HUES64 (cell line): ENCODE measurements around the gene GHRHR.

ENCODE experiments used
- H3K27ac ChIP-seq: 2 replicates; pipeline ENCODE4 v1.7.0; 2013; ENCODE audit warnings: low read depth, low read length, inconsistent platforms
- H3K27me3 ChIP-seq: 2 replicates; pipeline ENCODE4 v1.6.1; 2013; ENCODE audit warnings: mild to moderate bottlenecking, low read length; ENCODE audit not compliant: insufficient read depth
- H3K36me3 ChIP-seq: 2 replicates; pipeline ENCODE4 v1.6.1; 2013; ENCODE audit warnings: mild to moderate bottlenecking, low read length; ENCODE audit not compliant: insufficient read depth
- H3K4me1 ChIP-seq: 2 replicates; pipeline ENCODE4 v1.6.1; 2013; ENCODE audit warnings: mild to moderate bottlenecking, low read length, moderate library complexity; ENCODE audit not compliant: insufficient read depth
- H3K4me3 ChIP-seq: 2 replicates; pipeline ENCODE4 v1.5.1; 2013; ENCODE audit warnings: mild to moderate bottlenecking, low read length, moderate library complexity
- H3K9ac ChIP-seq: 2 replicates; pipeline ENCODE4 v1.6.1; 2013; ENCODE audit warnings: mild to moderate bottlenecking, low read depth, low read length
- H3K9me3 ChIP-seq: 2 replicates; pipeline ENCODE4 v1.6.1; 2013; ENCODE audit warnings: low read depth, low read length; ENCODE audit not compliant: insufficient read depth
- WGBS: fragments of 150-250, 120-280 bp; methylation state at CpG from one replicate; pipeline ENCODE4 v1.1.7; 2013; ENCODE audit warnings: missing lambda C conversion rate; 5-methylcytosine and 5-hydroxymethylcytosine counted together

The GHRHR gene

DNA sequence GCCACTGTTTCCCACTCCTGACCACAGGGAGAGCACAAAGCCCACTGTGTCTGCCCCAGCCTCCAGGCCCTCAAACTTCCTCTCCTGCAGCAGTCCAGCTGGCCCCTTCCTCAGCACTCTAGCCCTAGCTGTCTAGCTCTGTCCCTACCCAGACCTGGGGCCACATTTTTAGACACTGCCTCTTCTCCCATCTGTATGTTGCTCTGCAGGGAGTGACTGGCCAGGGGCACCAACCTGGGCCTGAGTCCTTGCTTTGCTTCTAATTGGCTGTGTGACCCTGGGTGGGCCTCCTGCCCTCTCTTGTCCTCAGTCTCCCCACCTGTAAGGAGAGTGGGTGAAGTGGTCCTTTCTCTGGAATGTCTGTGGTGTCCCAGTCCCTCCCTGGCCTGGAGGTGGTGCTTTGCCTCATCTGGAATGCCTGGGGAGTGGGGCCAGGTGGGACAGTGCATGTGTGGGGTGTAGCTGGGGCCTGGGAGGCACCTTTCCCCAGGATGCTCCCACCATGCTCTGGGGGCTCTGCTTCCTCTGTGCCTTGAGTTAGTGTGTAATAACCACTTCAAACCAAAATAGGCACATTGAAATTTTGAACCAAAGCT is 27.0 kb upstream of the GHRHR start:
- Histone ChIP-seq H3K9ac (no peak overlapping the region), H3K27ac (no peak overlapping the region), H3K27me3 (0 out of 2 replicates have a peak, but pooled peaks cover 4% of the 10 kb centered on the region), H3K9me3 (no peaks in the 10 kb centered on the region), H3K4me1 (no peaks in the 10 kb centered on the region), H3K4me3 (no peak overlapping the region), H3K36me3 (no peaks in the 10 kb centered on the region)

DNA sequence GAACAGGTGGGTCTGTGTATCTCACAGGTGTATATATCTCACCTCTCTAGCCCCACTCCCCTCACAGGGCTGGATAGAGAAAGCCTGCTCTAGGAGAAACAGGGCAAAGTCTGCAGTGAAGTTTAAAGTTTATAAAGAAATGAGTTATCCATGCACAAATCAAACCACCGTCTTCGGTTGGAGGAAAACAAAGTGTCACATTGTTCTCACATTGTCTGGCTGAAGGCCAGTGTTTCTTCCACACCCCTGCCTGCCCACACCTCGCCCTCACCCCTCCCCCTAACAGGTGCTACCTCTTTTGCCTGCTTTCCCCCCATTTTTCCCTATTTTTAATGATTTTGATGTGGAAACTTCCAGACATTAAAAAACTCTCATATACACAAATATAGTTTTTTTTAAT is 26.3 kb upstream of the GHRHR start:
- no peak overlapping the region for H3K4me3 ChIP-seq
- 87% methylated on average over 3 of the region's 3 CpGs for WGBS
- H3K9ac ChIP-seq, result no peak overlapping the region

DNA sequence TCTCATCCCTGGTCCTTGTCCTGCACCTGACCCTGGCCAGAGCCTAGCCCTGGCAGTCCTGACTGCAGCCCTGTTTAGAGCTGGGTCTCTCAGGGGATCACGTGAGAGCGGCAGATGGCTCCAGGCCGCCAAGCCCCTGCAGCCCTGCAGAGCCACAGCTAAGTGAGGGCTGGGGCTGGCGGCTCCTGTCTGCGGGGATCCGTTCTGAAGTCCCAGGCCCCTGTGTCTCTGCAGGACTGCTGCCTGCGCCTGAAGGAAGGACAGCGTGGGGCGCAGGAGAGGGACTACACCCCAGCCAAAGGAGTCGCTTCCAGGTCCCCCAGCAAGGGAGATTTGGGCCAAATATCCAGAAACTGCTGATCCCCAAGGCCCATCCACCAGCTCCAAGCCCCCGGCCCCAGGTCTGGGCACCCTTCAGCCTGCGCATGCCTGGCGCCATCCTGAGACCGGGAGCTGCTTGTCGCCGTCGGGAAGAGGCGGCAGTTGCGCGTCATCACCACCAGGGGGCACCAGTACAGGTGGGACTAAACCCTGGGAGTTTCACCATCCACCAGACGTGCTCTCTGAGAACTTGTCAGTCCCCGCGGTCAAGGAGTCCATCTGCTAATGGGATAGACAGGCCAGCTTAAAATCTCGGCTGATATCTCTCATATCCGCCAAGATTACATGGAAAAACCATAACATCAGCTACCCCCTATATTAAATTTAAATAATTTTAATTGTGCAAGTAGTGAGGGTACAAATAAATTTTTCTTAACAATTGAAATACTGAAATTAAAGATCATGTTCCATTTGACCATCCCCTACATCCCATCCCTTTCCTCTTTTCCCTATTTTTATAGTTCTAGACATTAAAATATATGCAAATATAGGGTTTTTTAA is 25.1 kb upstream of the GHRHR start:
- peak overlapping the region; percentile 42 for H3K4me3 ChIP-seq
- peak overlapping the region; percentile 19 for H3K27ac ChIP-seq
- H3K9me3 ChIP-seq, result no peaks in the 10 kb centered on the region
- H3K36me3 ChIP-seq, result no peaks in the 10 kb centered on the region
- 5% methylated on average over 25 of the region's 25 CpGs for WGBS
- H3K9ac ChIP-seq, result peak overlapping the region; percentile 60
- H3K27me3 ChIP-seq, result 0 out of 2 replicates have a peak, but pooled peaks cover 4% of the 10 kb centered on the region
- H3K4me1 ChIP-seq, result no peaks in the 10 kb centered on the region

More for the DNA sequence above, 26.3 kb upstream of the GHRHR start:
- no peaks in the 10 kb centered on the region for H3K9me3 ChIP-seq
- no peaks in the 10 kb centered on the region for H3K4me1 ChIP-seq
- H3K27ac ChIP-seq, result no peak overlapping the region
- no peaks in the 10 kb centered on the region for H3K36me3 ChIP-seq
- H3K27me3 ChIP-seq, result 0 out of 2 replicates have a peak, but pooled peaks cover 4% of the 10 kb centered on the region

DNA sequence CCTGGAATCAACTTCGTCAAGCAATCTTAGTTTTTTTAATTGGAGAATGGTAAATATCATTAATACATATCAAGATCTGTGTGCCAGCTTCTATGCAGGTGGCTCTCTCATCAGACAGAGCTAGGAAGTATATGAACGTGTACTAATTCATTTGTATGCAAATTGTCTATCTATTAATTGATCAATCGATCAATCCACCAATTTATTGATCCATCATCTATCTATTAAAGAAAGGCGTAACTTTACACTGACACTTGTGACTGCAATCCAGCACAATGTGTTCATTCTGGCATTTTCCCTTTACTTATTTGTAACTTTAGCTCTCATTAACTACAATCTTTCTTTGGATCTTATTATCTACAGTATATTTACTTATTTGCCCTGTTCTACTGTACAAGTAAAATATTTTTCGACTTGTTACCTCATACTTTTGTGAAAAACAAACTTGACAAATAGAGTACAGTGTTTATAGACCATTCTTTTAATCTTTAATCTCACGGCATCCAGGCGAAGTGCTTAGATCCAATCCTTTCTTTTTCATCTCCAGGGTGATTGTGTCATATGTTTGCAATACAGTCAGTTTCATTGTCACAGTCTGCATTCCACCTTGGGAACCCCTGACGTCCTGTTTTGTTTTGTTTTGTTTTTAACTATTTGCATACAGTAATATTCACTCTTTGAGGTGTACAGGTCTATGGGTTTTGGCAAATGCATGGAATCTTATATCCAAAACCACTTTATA is 22.0 kb upstream of the GHRHR start:
- peaks cover 12% of the 10 kb centered on the region; the same call in 1 of the 2 replicates for H3K9me3 ChIP-seq
- H3K9ac ChIP-seq, result no peak overlapping the region
- no peaks in the 10 kb centered on the region for H3K36me3 ChIP-seq
- H3K4me1 ChIP-seq, result no peaks in the 10 kb centered on the region
- 91% methylated on average over 7 of the region's 8 CpGs for WGBS
- H3K4me3 ChIP-seq, result no peak overlapping the region
- H3K27ac ChIP-seq, result no peak overlapping the region
- 0 out of 2 replicates have a peak, but pooled peaks cover 4% of the 10 kb centered on the region for H3K27me3 ChIP-seq

DNA sequence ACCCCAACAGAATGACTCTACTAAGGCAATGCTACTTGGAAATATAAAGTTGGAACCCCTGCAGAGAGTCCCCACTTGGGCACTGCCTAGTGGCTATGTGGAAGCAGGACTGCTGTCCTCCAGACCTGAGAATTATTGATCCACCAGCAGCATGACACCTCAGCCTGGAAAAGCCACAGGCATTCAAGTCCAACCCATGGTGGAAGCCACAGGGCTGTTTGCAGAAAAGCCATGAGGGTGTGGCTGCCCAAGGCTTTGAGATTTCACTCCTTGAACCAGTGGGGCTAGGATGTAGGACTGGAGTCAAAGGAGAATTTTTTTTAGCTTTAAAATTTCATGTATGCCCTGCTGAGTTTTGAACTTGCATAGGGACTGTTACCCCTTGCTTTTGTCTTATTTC is 13.6 kb upstream of the GHRHR start:
- no peaks in the 10 kb centered on the region for H3K4me1 ChIP-seq
- H3K4me3 ChIP-seq, result no peak overlapping the region
- H3K27me3 ChIP-seq, result no peaks in the 10 kb centered on the region
- no peaks in the 10 kb centered on the region for H3K36me3 ChIP-seq
- no peak overlapping the region for H3K9ac ChIP-seq
- H3K27ac ChIP-seq, result no peak overlapping the region
- H3K9me3 ChIP-seq, result peaks cover 1% of the 10 kb centered on the region; the same call in 1 of the 2 replicates

DNA sequence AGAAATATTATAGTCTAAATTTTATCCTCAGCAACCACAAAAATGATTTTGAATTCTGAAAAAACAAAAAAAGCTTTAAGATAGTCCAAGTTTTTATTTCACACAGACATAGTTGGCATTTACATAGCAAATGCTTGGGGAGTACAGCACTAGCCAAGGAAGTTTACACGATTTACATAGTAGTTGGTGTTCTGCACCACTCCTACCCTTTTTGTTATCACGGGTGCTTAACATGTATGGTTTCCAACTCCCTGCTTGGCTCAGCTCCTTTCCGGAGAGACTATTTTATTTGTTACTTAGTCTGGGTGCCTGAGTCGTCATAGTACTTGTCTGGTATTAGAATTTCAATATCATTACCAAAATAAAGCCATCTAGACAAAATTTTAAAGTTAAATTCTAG is 8.8 kb upstream of the GHRHR start:
- 67% methylated on average over 3 of the region's 4 CpGs for WGBS

DNA sequence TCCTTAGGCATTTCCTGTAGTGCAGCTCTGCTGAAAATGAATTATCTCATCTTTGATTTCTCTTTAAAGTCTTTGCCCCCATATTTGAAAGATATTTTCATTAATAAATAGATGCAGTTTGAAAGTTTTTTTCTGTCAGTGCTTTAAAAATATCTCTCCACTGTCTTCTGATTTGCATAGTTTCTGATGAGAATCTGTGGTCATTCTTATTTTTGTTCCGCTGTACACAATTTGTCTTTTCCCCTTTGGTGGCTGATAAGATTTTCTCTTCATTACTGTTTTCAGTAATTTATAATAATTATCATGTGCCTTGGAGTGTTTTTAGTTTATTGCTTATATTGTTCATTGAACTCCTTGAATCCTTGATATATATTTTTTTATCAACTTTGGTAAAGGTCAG is 7.0 kb upstream of the GHRHR start:
- Histone ChIP-seq H3K27ac (no peak overlapping the region), H3K4me3 (no peak overlapping the region), H3K36me3 (no peaks in the 10 kb centered on the region), H3K4me1 (no peaks in the 10 kb centered on the region), H3K27me3 (no peaks in the 10 kb centered on the region), H3K9me3 (peaks cover 14% of the 10 kb centered on the region; the same call in 1 of the 2 replicates), H3K9ac (no peak overlapping the region)
- WGBS, result no CpG with 5 or more reads among the region's 1 CpG

More for the DNA sequence above, 8.8 kb upstream of the GHRHR start:
- Histone ChIP-seq H3K27me3 (no peaks in the 10 kb centered on the region), H3K27ac (no peak overlapping the region), H3K4me3 (no peak overlapping the region), H3K4me1 (no peaks in the 10 kb centered on the region), H3K36me3 (no peaks in the 10 kb centered on the region), H3K9me3 (peaks cover 14% of the 10 kb centered on the region; the same call in 1 of the 2 replicates), H3K9ac (no peak overlapping the region)

DNA sequence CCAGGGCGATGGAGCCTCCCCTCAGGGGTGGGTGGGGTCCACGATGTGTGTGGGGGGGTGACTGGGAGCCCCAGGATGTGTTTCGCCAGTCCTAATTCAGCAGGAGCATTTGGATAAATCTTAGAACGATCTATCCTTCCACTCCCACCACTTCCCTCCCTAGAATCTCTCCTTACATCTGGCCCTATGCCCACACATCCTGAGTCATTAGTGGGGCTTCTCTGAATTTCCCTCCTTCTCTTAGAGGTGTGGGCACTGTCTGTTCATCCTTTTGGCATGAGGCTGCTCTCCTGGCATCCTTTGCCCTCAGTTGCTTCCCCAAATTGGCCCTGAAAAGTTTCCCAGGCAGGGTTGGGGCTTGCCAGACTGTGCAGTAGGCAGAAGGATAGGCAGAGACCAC is 1.6 kb downstream of the GHRHR start:
- no peak overlapping the region for H3K27ac ChIP-seq

DNA sequence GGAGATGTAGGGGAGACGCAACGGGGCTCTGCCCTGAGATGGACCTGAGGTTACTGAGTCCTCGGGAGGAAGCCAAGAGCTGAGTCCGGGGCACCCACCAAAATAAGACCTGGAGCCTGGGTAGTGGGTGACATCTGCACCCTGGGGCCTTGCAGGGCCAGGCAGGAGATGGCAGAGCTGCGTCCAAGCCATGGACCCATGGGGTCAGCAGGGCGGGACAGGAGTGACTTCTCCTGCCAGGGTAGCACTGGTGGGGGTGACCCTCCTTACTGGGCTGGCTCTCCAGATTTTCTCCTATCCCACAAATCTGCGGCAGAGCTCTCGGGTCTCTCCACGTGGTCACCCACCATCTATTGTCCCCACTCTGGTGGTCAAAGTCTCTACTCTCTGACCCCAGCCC is 2.1 kb downstream of the GHRHR start:
- no peak overlapping the region for H3K9ac ChIP-seq
- no peaks in the 10 kb centered on the region for H3K27me3 ChIP-seq
- H3K27ac ChIP-seq, result no peak overlapping the region
- 89% methylated on average over 9 of the region's 9 CpGs for WGBS
- H3K4me3 ChIP-seq, result no peak overlapping the region
- no peaks in the 10 kb centered on the region for H3K4me1 ChIP-seq
- no peaks in the 10 kb centered on the region for H3K36me3 ChIP-seq
- no peaks in the 10 kb centered on the region for H3K9me3 ChIP-seq

More for the DNA sequence above, 1.6 kb downstream of the GHRHR start:
- H3K27me3 ChIP-seq, result no peaks in the 10 kb centered on the region
- H3K4me3 ChIP-seq, result no peak overlapping the region
- H3K4me1 ChIP-seq, result no peaks in the 10 kb centered on the region
- no peak overlapping the region for H3K9ac ChIP-seq
- H3K36me3 ChIP-seq, result no peaks in the 10 kb centered on the region
- H3K9me3 ChIP-seq, result no peaks in the 10 kb centered on the region
- WGBS, result 81% methylated on average over 4 of the region's 4 CpGs

DNA sequence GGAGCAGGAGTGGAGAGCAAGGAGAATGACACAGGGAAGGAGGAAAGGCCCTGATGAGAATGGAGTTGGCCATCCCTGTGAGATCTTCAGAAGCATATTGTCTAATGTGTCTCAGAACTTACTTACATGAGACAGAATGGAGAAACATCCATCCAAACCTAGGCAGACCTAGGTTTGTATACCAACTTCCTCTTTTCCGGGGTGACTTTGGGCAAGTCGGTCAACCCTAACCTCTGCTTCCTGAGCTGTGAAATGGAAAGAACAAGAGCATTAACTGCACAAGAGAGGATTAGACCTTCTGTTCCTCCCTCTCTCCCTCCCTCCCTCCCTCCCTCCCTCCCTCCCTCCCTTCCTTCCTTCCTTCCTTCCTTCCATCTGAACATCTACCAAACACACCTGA is 4.5 kb downstream of the GHRHR start:
- Histone ChIP-seq H3K9me3 (no peaks in the 10 kb centered on the region), H3K9ac (no peak overlapping the region), H3K27ac (no peak overlapping the region), H3K36me3 (no peaks in the 10 kb centered on the region), H3K4me3 (no peak overlapping the region), H3K4me1 (no peaks in the 10 kb centered on the region), H3K27me3 (no peaks in the 10 kb centered on the region)
- 100% methylated on average over 2 of the region's 2 CpGs for WGBS
